Tibial artery (tissue), 4 donors: ENCODE results near the gene LGR6.

Experiments
- DNase-seq, 2 donors: peaks; one replicate each; pipeline ENCODE4 v3.0.0-alpha.2; 2019
- H3K27ac ChIP-seq, 2 donors: fragments of 200-600 bp; sonication (generic) in 1 of 2; 1 replicate in 1 of 2; 2 replicates in 1 of 2; pipeline ENCODE4 v1.5.1; 2018 to 2019; ENCODE audit warnings: mild to moderate bottlenecking in 1 of 2
- H3K27me3 ChIP-seq, 2 donors: fragments of 200-600 bp; sonication (generic) in 1 of 2; one replicate each; pipeline versions ENCODE4 v1.5.1 to v1.6.0; 2016 to 2019
- H3K36me3 ChIP-seq, 3 donors: fragments of 200-600 bp; sonication (generic) in 2 of 3; one replicate each; pipeline ENCODE4 v1.5.1; 2016 to 2019; ENCODE audit warnings: mild to moderate bottlenecking in 2 of 3
- H3K4me1 ChIP-seq, 4 donors: fragments of 200-600 bp; sonication (generic) in 2 of 4; 1 replicate in 3 of 4; 2 replicates in 1 of 4; pipeline ENCODE4 v1.5.1; 2016 to 2019
- H3K4me3 ChIP-seq, 2 donors: fragments of 200-600 bp; sonication (generic) in 1 of 2; 1 replicate in 1 of 2; 2 replicates in 1 of 2; pipeline ENCODE4 v1.5.1; 2018 to 2019; ENCODE audit warnings: mild to moderate bottlenecking in 2 of 2
- H3K9me3 ChIP-seq, 3 donors: fragments of 200-600 bp; sonication (generic) in 1 of 3; one replicate each; pipeline ENCODE4 v1.5.1; 2016 to 2019
- intact Hi-C: fragments of 100-400 bp; cut with DNase I; formaldehyde crosslinking; loops from one replicate; pipeline ENCODE4 v1.15.0; 2023; ENCODE audit warnings: low total_unique reads
- TF ChIP-seq, protein P1 (sequence below), 2 experiments: fragments of 200-600 bp in 1 of 2; fragments of 450-650 bp in 1 of 2; IDR thresholded peaks; one replicate each; pipeline ENCODE4 v1.5.1; 2017 to 2019; ENCODE audit warnings: antibody characterized with exemption in 2 of 2, mild to moderate bottlenecking in 1 of 2, moderate library complexity in 1 of 2

The LGR6 gene

DNA sequence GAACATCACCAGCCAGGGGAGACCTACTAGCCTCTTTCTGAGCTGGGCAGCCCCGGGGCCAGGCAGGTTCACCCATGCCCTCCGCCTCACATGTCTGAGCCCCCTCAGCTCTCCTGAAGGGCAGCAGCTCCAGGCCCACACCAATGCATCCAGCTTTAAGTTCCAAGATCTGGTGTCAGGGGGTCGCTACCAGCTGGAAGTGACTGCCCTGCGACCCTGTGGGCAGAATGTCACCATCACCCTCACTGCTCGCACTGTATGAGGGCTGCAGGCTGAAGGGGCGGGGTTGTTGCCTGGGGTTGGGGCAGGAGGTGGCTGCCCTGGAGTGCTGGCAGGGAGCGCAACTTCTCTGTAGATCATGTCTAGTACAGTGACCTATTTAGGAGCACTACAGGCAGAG, 24.7 kb upstream of the LGR6 start:
- no peak for DNase-seq
- no peaks in the 10 kb centered on the region for H3K9me3 ChIP-seq
- no peak overlapping the region for H3K27ac ChIP-seq
- no peak overlapping the region for H3K4me3 ChIP-seq
- H3K4me1 ChIP-seq: no peaks in the 10 kb centered on the region
- H3K27me3 ChIP-seq: peaks cover 0 to 4% of the 10 kb centered on the region in 2 donors
- no peaks in the 10 kb centered on the region for H3K36me3 ChIP-seq
- TF ChIP-seq, protein P1, sequence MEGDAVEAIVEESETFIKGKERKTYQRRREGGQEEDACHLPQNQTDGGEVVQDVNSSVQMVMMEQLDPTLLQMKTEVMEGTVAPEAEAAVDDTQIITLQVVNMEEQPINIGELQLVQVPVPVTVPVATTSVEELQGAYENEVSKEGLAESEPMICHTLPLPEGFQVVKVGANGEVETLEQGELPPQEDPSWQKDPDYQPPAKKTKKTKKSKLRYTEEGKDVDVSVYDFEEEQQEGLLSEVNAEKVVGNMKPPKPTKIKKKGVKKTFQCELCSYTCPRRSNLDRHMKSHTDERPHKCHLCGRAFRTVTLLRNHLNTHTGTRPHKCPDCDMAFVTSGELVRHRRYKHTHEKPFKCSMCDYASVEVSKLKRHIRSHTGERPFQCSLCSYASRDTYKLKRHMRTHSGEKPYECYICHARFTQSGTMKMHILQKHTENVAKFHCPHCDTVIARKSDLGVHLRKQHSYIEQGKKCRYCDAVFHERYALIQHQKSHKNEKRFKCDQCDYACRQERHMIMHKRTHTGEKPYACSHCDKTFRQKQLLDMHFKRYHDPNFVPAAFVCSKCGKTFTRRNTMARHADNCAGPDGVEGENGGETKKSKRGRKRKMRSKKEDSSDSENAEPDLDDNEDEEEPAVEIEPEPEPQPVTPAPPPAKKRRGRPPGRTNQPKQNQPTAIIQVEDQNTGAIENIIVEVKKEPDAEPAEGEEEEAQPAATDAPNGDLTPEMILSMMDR (IDR thresholded peaks at IDR 0.05): no peak
- intact Hi-C loops: no loop called here

DNA sequence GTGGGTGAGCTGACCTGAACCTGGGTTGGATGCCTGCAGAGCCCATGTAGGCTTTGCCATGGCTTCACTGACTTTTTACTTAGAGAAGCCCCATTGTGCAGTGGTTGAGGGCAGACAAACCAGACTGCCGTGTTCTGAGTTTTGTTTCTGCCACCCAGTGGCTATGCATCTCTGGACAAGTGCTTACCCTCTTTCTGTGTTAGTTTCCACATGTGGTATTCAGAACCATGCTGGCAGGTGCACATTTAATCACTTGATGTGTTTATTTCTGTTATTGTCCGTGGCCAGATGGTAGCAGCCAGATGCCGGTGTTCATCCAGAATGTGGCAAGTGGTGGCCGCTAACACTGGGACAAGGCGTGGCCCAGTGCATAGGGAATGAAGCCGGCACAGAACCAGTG, 22.9 kb upstream of the LGR6 start:
- TF ChIP-seq, protein P1 (IDR thresholded peaks at IDR 0.05): no peak
- Histone ChIP-seq H3K27me3 (peaks cover 0 to 4% of the 10 kb centered on the region in 2 donors), H3K4me1 (no peaks in the 10 kb centered on the region), H3K4me3 (no peak overlapping the region), H3K36me3 (no peaks in the 10 kb centered on the region), H3K9me3 (no peaks in the 10 kb centered on the region), H3K27ac (no peak overlapping the region)
- intact Hi-C loops: no loop called here
- DNase-seq: no peak

DNA sequence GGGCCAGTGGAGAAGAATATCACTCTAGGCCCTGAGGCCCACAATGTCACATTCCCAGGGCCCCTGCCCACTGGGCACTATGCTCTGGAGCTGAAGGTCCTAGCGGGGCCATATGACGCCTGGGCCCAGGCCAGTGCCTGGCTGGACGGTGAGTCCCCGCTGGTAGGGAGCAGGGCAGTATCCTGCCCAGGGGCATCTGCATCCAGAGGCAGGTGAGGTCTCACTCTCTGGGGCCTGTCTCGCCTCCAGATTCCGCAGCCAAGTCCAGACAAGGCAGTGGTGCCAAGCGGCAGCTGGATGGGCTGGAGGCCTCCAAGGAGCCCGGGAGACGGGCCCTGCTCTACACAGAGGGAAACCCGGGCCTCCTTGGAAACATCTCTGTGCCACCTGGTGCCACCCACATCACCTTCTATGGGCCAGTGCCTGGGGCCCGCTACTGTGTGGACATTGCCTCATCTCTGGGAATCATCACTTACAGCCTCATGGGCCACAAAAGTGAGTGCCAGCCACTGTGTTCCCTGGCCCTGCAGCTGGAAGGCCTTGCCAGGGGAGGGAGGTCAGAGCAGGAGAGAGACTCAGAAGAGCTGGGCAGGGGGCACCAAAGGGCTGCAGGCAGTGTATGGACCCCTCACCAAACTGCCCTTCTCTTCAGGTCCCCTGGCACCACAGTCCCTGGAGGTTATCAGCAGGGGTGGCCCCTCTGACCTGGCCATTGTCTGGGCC, 22.1 kb upstream of the LGR6 start:
- Histone ChIP-seq H3K4me1 (no peaks in the 10 kb centered on the region), H3K4me3 (no peak overlapping the region), H3K27me3 (peaks cover 0 to 4% of the 10 kb centered on the region in 2 donors), H3K27ac (no peak overlapping the region), H3K36me3 (no peaks in the 10 kb centered on the region), H3K9me3 (no peaks in the 10 kb centered on the region)
- DNase-seq: no peak
- intact Hi-C loops: no loop called here
- TF ChIP-seq, protein P1 (IDR thresholded peaks at IDR 0.05): no peak

DNA sequence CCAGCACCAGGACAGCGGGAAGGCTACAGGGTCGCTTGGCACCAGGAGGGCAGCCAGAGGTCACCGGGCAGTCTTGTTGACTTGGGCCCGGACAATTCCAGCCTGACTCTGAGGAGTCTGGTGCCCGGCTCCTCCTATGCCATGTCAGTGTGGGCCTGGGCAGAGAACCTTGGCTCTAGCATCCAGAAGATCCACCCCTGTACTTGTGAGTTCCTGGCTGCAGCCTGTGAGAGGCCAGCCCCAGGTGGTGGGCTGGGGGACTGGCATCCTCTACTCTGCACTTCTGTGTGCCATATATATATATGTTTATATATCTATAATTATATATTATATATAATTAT, 21.6 kb upstream of the LGR6 start:
- intact Hi-C loops: no loop called here

DNA sequence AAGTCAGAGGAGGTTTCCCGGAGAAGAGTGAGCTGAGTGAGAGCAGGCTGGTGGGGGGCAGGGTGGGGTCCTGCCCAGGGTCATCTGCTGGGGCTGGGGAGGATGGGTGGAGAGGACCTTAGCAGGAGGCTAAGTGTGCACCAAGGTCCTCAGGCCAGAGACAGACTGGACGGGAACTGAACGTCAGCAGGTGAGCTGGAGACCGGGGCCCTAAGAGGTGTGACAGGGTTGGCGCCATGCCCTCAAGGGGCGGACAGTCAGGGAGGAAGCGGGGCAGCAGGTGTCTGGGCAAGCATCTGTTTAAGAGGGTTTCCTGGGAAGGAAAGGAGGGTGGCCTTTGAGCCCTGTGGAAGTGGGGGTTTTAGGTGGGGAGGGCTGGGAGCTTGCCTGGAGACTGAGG, 19.6 kb upstream of the LGR6 start:
- Histone ChIP-seq H3K9me3 (no peaks in the 10 kb centered on the region), H3K27me3 (peaks cover 0 to 8% of the 10 kb centered on the region in 2 donors), H3K36me3 (no peaks in the 10 kb centered on the region), H3K27ac (no peak overlapping the region), H3K4me1 (no peaks in the 10 kb centered on the region), H3K4me3 (no peak overlapping the region)
- DNase-seq: no peak
- TF ChIP-seq, protein P1 (IDR thresholded peaks at IDR 0.05): no peak
- intact Hi-C loops: no loop called here

More for the DNA sequence above, 21.6 kb upstream of the LGR6 start:
- no peaks in the 10 kb centered on the region for H3K36me3 ChIP-seq
- no peaks in the 10 kb centered on the region for H3K4me1 ChIP-seq
- TF ChIP-seq, protein P1 (IDR thresholded peaks at IDR 0.05): no peak
- peaks cover 0 to 4% of the 10 kb centered on the region in 2 donors for H3K27me3 ChIP-seq
- H3K9me3 ChIP-seq: no peaks in the 10 kb centered on the region
- no peak overlapping the region for H3K27ac ChIP-seq
- H3K4me3 ChIP-seq: no peak overlapping the region
- no peak for DNase-seq
